GM19324 (cell line): ENCODE data around the gene MED17.

Experiments used
- ATAC-seq: cut with Tn5 transposase; IDR thresholded peaks from one replicate; pipeline ENCODE4 v1.9.1; 2021; ENCODE audit warnings: mild to moderate bottlenecking, moderate library complexity; ENCODE audit not compliant: unreplicated experiment, low FRiP score

The MED17 gene

DNA sequence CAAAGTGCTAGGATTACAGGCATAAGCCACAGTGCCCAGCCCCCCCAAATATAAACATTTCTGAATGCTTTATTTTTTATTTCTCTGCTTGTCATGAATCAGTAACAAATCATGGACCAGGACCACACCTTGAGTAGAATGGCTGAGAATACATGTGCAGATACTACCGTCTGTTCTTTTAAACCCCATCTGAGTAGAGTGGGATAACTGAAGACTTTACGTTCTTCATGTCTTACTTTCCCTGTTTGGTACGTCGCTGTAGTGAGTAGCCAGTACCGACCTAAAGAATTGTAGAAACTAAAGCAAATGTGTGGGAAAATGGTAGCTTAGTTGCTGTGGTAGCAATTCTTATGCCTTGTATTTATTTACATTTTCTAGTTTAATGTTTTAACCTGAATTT is 29.9 kb downstream of the MED17 start:
- no peak for ATAC-seq

DNA sequence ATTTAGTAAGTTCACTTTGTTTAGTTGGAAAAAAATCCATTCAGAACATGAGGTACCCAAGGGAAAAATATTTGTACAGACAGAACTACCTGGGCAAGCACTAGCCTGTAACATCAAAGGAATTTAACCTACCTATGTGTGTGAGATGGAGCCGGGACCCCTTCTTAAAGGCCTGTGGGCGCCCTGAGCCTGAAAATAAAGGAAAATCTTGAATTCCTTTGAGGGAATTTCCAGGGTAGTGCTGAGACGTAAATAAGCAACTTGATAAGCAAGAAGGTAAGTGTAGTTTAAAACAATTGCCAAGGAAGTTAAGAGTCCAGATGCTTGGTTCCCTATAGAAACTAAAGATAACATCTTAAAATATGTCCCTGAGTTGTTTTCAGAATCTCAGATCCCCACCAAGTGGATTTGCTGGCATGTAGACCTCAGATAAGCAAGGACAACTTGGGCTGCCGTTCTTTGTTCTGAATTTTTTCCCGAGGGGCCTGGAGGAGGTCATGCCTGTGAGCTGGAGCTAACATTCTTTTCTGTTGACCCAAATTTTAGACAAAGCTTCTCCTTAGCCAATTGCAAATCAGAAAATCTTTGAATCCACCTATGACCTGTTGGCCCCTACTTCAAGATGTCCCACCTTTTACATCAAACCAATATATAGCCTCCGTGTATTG is 31.0 kb downstream of the MED17 start:
- no peak for ATAC-seq

DNA sequence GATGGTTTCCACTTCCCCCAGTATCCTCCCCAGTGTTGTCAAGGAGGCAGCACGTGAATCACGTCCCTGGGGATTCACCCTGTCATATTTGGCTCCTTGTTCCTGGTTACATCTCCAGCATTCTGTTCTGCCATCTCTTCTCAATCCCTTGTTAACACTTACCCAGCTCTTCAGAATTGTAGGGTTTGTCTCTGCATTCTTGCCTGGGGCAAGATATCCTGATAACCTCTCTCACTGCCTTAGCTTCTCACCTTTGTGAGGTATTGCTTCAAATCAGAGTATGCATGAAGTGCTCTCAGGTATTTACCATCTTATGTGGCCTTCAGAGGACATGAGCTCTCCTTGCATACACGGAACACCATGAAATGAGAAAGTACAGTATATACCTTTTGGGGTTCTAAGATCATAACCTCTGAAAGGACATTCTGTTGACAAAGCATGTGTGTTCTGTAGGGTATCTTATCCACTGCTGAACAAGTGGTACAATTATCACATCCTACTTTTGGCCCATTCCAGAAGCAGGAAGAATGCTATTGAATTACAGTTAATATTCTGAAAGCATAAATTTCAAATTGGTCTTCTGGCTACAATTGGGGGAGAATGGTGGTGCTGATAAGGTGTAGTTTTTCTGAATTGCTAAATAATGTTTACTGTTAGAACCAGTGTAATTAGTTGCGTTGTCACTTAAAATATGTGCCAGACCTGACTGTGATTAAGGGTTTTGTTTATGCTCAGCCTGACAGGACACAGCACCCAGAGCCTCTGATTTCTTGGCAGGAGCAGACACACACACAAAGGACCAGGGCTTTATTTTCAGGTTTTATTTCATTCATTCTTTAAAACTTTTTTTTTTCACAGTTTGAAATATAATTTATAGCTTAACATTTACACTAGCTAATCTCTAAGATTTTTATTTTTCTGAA is 33.6 kb downstream of the MED17 start:
- no peak for ATAC-seq

DNA sequence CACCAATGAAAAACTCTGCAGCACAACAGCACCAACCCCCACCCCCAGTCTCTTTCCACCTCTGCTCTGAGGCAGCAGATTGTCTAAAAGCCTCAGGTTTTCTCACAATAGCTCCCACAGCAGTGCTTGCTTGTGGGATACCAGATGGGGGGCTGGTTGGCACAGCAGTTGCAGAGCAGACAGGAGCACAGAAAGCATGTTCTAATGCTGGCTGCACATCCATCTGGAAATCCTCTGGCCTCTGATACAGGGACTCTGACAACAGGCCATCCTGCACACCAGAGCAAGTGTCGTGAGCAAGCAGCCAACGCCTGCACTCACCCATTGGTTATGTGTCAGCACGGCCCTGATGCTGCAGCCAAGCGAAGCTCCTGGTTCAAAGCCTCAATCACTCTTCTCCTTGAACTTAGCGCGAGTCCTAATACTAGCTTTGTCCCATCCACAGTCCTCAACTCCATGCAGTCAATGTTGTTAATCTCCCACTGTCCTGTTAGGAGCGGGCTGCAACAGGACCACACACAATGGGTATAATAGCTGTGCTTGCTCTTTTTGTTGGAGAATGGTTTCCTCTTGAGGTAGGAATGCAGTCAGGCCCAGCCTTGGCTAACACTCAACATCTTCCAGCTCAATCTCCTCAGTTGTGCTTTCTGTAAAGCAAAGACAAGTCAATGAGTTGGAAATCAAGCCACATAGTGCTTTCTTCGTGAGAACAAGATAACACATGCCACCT is 36.0 kb downstream of the MED17 start:
- ATAC-seq = no peak

DNA sequence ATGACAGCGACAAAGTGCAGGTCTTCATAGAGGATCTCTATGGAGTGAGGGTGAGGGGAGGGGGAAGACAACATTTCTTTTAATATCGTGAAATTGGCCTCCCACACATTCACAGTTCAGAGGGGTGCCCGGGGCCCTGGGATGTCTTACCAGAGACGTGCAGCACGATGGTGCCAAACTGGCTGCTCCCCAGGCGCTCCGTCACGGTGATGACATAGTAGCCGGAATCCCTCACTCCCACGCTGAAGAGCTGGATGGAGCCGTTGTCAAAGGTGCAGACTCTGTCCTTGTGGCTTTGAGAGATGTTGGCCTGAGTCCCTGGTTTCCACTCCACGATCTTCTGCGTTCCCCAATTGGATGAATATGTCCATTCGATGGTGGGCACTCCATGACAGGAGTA is 36.8 kb downstream of the MED17 start:
- no peak for ATAC-seq

DNA sequence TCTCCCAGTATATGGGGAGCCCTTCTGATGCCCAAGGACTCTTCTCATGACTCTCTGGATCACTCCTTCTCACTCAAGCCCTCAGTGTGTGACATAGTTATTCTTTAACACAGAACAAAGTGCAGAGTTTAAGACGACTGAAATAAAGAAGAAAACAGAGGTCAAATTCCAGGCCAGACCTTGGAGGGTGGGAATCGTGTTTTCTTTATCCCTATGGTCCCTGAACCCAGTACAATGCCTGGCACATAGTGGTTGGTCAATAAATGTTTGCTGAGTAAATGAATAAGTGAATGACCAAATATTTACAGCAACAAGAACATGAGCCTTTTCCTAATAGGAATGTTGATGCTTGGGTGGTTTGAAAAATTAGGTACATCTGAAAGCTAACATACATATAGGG is 37.5 kb downstream of the MED17 start:
- ATAC-seq = no peak

DNA sequence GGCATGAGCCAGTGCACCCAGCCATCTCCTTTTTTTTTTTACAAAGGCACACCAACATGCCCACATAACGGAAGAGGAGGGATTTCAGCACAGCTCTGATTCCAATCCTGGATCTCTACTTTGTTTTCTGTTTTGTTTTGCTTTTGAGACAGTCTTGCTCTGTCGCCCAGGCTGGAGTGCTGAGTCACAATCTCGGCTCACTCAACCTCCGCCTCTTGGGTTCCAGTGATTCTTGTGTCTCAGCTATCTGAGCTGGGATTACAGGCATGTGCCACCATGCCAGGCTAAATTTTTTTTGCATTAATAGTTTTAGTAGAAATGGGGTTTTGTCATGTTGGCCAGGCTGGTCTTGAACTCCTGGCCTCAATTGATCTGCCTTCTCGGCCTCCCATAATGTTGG is 38.3 kb downstream of the MED17 start:
- no peak for ATAC-seq

DNA sequence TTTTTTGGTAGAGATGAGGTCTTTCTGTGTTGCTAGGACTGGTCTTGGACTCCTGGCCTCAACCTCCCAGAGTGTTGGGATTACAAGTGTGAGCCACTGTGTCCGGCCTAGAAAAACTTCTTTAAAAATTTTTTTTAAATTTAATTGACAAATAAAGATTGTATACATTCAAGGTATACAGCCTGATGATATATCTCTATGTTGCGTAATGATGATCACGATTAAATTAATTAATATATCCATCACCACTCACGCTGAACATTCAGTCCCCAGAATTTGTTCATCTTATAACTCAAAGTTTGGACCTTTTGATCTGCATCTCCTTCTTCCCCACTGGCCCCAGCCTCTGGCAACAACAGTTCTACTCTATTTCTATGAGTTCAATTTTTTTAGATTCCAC is 39.1 kb downstream of the MED17 start:
- no peak for ATAC-seq

DNA sequence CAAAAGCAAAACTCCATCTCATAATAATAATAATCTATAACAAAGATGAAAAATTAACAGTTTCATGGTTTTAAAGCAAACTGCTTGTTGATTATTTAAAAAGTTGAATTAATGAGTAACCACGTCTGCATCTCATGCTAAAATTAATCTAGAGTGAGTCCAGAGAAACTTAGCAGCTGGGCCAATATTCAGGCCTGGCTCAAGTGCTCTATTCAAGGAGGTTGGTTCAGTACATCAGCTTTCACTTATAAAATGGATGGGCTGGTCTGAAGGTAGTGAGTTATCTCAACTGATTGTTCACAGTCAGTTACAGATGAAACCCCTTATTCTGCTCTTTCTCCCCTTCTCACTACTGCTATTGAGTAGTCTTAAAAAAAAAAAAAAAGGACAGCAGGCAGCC is 43.3 kb downstream of the MED17 start:
- no peak for ATAC-seq

DNA sequence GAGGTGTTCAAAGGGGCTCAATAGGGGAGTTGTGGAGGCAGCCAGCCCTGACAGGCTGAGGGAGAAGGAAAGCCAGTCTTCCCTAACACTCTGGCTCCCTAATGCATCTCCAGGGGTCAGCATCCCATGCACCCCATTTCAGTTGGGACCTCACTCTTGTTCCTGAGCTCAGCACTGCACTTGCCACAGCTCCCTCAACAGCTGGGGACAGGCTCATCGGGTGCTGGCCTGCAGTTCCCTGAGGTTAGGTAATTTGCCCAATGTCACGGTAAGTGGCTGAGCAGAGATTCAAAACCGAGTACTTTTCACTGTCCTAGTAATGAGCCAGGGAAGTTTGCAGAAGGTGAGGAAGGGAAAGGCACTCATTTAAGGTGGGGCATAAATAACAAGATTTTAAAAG is 45.5 kb downstream of the MED17 start:
- no peak for ATAC-seq

DNA sequence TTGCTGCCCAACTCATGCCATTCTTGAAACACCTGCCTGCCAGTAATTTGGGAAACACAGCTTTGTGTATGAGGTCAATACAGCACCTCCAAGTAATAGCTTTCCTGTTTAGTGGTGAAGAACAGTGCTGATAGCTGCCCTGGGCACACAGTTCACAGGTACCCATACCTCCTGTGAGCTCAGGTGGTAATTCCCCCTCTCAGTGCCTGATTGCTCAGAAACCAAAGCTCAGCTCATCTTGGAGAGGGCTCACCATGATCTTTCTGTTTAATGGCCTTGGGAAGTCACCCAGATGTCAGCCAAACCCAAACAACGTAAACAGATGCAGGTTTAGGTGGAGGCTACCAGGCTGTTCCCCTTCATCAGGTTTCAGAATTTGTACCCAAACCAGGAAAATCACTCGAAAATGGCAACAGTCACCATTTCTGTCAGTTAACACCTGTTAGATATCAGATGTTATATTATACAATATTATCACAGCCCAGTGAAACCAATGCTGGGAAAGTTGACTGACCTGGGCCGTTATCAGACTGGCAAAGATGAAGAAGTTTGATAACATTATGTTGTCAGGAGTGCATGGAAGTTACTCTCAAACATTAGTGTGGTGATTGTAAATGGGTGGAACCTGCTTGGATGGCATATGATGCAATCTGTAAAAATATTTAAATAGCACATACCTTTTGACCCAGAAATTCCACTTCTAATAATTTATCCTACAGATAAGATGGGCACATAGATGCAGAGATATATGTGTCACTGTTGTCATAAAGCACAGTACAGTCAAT is 47.5 kb downstream of the MED17 start:
- no peak for ATAC-seq

DNA sequence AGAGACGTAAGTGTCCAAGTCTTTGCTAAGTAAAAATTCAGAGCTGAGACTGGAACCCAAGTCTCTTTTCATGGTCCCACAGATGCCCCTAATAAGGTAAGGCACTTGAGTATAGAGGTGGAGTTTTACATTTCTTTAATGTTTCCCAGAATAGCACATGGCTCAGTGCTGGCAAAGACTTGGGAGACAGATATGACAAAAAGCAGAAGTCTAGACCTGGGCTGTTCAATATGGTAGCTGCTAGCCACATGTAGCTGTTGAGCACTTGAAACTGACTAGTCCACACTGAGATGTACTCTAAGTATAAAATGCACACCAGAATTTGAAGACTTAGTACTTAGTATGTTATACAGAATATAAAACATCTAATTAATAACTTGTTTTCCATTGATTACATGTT is 48.7 kb downstream of the MED17 start:
- ATAC-seq = no peak

DNA sequence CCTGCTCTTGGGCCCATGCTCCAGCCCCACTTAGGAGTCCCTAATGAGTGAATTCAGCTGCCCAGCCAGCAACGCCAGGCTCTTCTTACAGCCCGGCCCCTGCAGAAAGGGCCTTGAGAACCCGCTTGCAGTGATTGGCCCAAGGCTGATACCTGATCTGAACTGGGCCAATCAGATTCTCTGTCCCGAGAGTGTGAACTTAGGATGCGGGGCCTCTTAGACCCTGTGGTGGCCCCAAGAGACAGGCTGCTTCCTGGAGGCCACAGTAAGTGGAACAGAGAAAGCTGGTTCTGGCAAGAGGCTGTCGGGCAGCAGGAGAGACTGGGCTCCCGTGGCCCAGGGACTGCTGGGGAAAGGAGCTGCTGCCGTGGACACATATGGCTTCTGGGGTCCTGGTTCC is 54.9 kb downstream of the MED17 start:
- no peak for ATAC-seq

DNA sequence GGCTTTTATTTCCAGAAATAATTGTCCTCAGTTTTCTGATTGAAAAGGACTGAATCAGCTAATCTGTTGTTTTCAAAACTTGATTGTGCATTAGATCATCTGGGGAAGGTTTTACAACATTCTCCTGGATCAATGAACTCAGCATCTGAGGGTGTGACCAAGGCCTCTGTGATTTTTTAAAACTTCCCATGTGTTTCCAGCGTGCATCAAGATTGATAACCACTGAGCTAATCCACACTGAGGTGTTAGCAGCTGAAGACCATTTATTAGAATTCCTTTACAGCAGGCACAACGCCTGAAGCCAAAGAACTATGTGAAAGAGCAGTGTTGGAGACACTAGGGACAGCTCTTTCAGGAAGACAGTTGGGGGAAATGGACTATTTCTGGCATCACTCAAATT is 56.1 kb downstream of the MED17 start:
- no peak for ATAC-seq

DNA sequence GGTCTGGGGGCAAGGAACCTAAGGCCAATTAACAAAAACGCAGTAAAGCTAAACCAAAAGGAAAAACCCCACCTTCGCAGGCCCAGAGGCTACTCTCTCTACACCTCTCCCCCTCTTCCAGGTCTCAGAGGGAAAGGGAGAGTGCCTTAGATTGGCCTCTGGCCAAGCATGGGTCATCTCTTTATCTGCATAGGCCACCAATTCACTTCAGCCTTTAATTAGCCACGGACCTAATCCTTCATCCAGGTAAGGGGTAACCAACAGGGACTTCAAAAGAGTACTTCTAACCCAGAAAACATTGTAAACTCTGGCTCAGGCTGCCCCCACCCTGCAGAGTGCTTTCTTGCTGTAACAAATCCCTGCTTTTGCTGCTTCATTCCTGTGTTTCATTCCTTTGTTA is 56.9 kb downstream of the MED17 start:
- ATAC-seq = no peak

DNA sequence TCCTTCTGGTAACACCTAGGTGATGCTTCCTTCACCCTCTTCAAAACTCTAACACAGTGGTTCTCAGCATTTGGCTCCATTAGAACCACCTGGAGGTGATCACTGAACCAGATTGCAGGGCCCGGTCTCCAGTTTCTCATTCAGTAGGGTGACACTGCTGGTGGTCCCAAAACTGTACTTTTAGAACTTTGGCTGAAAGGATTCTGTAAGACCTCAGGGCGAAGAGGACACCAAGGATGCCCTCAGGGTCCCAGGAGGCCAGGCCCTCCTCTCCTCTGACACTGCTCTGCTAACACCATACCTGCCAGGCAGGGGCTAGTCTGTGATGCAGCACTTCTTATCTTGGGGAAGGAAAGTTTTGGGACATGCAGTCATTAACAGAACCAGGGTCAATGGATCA is 57.4 kb downstream of the MED17 start:
- ATAC-seq = no peak

DNA sequence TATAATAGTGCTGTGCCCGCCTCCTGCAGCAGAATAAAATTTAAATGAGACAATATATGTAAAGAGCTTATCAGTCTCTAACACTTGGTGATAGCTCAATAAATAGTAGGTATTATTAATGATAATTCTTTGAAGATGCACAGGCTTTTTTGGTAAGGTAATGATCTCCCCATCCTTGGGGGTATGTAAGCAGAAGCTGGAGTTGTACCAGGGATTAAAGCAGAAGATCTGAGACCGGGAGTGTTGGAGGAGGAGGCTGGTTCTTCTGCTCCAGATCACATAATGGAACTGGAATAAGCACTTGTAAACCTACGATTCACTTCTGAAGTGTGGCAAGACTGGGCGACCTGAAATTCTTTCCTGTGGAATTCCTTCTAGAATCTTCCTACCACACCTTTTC is 58.0 kb downstream of the MED17 start:
- ATAC-seq = no peak

DNA sequence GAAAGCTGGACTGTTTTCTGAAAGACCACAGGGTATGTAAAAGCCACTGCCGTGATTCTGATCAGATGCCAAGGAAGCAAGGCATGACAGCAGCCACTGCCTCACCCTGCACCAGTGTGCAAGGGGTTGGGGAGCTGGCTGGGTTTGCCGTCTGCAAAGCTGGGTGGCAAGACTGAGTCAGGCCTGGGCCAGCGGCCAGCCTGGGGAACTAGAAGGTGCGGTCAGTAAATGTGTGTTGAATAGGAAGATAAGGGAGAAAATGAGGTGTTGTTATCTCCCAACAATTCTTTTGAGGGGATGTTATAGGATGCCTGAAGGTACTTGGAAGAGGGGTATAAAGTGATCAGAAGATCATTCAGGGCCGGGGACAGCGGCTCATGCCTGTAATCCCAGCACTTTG is 58.4 kb downstream of the MED17 start:
- no peak for ATAC-seq

DNA sequence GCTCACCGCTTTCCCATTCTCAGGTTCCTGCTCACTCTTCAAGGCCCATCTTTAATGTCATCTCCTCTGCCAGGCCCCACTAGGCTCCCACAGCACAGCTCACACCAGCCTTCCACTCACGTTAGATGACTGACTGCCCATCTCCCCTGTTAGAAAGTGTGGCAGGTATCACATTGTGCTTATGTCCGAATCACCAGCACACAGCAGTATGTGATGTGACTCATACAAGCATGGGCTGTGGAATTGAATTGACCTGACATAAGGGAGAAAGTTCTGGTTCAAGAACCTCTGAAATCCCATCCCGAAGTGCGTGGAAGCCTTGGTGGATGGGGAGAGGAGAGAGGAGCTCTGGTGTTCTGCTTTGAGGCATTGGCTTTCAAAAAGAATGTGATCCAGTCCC is 59.8 kb downstream of the MED17 start:
- ATAC-seq = no peak

DNA sequence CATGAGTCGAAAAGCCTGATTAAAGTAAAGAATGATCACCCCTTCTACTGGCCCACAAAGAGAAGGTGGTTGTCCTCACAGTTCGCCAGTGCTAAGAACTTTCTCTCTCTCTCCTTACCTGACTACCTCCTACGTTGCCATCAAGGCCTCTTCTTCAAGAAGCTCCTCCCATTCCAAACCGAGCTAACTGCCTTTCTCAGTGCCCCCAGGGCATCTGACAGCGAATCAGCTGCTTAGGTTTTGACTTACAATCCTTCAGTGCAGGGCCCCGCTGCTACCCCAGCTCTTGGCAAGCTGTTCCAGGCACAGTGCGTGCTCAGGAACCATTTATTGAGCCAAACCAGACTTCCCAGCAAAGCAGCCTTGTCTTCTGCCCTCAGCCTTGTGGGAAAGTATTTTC is 60.5 kb downstream of the MED17 start:
- ATAC-seq = no peak
